ENCODE results near the gene PSKH1.

The PSKH1 gene

DNA sequence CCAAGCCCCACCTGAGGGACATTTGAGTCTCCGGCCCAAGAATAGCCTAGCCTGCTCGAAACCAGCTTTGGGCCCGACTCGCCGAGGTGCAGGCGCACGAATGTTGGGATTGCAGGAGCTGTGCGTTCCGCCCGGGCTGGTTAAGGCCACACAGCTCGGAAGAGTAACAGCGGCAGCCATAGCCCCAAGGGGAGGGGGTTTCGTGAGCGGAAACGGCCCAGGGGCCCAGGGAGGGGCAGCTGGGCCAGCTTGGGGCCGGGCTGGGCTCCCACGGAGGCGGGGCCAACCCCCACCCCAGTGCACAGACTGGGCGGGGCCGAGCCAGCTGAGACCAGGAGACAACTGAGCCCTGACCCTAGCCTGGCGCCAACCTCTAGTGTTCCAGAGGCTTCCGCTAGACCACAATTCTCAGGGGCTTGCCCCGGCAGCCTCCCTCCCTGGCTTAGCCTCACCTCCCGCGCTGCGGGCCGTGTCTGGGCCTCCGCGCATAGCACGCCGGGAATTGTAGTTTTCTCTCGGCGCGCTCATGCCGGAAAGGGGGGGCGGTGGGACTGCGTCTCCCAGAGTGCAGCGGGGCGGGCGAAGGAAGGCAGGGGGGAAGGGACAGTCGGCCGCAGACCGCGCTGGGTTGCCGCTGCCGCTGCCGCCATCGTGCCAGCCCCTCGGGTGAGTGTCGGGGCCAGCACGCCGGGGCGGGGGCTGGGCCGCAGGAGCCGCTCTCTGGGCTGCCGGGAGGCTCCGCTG is 46.6 kb upstream of the PSKH1 start, which contains the start of gene NUTF2 (continued):
- TF ChIP-seq ZNF350 (tag by site-specific recombination; IDR thresholded peaks at IDR 0.05) (no peak), ZNF600 (tag by site-specific recombination; IDR thresholded peaks at IDR 0.05) (no peak), ZNF404 (tag by site-specific recombination; IDR thresholded peaks at IDR 0.05) (no peak), ZNF174 (tag by site-specific recombination; IDR thresholded peaks at IDR 0.05) (no peak), ZNF521 (tag by site-specific recombination; IDR thresholded peaks at IDR 0.05) (no peak), ZNF768 (tag by site-specific recombination; IDR thresholded peaks at IDR 0.05) (peak; percentile 36; the same call in 1 of the 2 replicates), ZNF24 (tag by site-specific recombination; IDR thresholded peaks at IDR 0.05) (0 out of 2 replicates have a peak, but pooled peaks have one; percentile 47), SP2 (tag by site-specific recombination; IDR thresholded peaks at IDR 0.05) (peak; percentile 86), ZNF239 (tag by site-specific recombination; IDR thresholded peaks at IDR 0.05) (no peak), ZNF623 (tag by site-specific recombination; IDR thresholded peaks at IDR 0.05) (no peak), HOXC10 (CRISPR knock-in tag; IDR thresholded peaks at IDR 0.05) (no peak), GLIS2 (tag by site-specific recombination; IDR thresholded peaks at IDR 0.05) (peak; percentile 99), ZNF747 (tag by site-specific recombination; IDR thresholded peaks at IDR 0.05) (no peak), ZNF324 (tag by site-specific recombination; IDR thresholded peaks at IDR 0.05) (0 out of 2 replicates have a peak, but pooled peaks have one; percentile 26), ZNF266 (tag by site-specific recombination; IDR thresholded peaks at IDR 0.05; ENCODE audit: low read depth) (no peak), ZNF138 (tag by site-specific recombination; IDR thresholded peaks at IDR 0.05; ENCODE audit: borderline replicate concordance) (no peak), ZNF664 (tag by site-specific recombination; IDR thresholded peaks at IDR 0.05) (no peak), ZNF341 (tag by site-specific recombination; IDR thresholded peaks at IDR 0.05; ENCODE audit: low read depth) (peak; percentile 92), SETDB1 (IDR thresholded peaks at IDR 0.05; ENCODE audit: insufficient read length, low read length) (no peak), ZNF423 (tag by site-specific recombination; IDR thresholded peaks at IDR 0.05) (peak; percentile 53; the same call in 1 of the 2 replicates), YY2 (tag by site-specific recombination; IDR thresholded peaks at IDR 0.05) (peak; percentile 84), ZNF449 (tag by site-specific recombination; IDR thresholded peaks at IDR 0.05) (peak; percentile 85), ZNF140 (tag by site-specific recombination; IDR thresholded peaks at IDR 0.05) (no peak), ZIC2 (tag by site-specific recombination; IDR thresholded peaks at IDR 0.05) (peak; percentile 65; the same call in 1 of the 2 replicates), ZNF354C (tag by site-specific recombination; IDR thresholded peaks at IDR 0.05; ENCODE audit: borderline replicate concordance, low read depth) (no peak), ZNF626 (tag by site-specific recombination; IDR thresholded peaks at IDR 0.05) (no peak)
- TF ChIP-seq, protein P1, sequence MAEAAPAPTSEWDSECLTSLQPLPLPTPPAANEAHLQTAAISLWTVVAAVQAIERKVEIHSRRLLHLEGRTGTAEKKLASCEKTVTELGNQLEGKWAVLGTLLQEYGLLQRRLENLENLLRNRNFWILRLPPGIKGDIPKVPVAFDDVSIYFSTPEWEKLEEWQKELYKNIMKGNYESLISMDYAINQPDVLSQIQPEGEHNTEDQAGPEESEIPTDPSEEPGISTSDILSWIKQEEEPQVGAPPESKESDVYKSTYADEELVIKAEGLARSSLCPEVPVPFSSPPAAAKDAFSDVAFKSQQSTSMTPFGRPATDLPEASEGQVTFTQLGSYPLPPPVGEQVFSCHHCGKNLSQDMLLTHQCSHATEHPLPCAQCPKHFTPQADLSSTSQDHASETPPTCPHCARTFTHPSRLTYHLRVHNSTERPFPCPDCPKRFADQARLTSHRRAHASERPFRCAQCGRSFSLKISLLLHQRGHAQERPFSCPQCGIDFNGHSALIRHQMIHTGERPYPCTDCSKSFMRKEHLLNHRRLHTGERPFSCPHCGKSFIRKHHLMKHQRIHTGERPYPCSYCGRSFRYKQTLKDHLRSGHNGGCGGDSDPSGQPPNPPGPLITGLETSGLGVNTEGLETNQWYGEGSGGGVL (tag by site-specific recombination; IDR thresholded peaks at IDR 0.05) = no peak; the same call in none of the 2 replicates
- TF ChIP-seq, protein P2, sequence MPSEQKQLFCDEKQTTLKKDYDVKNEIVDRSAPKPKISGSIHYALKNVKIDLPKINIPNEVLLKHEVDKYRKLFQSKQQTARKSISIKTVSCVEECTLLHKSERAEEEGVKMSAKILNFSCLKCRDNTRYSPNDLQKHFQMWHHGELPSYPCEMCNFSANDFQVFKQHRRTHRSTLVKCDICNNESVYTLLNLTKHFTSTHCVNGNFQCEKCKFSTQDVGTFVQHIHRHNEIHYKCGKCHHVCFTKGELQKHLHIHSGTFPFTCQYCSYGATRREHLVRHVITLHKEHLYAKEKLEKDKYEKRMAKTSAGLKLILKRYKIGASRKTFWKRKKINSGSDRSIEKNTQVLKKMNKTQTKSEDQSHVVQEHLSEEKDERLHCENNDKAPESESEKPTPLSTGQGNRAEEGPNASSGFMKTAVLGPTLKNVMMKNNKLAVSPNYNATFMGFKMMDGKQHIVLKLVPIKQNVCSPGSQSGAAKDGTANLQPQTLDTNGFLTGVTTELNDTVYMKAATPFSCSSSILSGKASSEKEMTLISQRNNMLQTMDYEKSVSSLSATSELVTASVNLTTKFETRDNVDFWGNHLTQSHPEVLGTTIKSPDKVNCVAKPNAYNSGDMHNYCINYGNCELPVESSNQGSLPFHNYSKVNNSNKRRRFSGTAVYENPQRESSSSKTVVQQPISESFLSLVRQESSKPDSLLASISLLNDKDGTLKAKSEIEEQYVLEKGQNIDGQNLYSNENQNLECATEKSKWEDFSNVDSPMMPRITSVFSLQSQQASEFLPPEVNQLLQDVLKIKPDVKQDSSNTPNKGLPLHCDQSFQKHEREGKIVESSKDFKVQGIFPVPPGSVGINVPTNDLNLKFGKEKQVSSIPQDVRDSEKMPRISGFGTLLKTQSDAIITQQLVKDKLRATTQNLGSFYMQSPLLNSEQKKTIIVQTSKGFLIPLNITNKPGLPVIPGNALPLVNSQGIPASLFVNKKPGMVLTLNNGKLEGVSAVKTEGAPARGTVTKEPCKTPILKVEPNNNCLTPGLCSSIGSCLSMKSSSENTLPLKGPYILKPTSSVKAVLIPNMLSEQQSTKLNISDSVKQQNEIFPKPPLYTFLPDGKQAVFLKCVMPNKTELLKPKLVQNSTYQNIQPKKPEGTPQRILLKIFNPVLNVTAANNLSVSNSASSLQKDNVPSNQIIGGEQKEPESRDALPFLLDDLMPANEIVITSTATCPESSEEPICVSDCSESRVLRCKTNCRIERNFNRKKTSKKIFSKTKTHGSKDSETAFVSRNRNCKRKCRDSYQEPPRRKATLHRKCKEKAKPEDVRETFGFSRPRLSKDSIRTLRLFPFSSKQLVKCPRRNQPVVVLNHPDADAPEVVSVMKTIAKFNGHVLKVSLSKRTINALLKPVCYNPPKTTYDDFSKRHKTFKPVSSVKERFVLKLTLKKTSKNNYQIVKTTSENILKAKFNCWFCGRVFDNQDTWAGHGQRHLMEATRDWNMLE (tag by site-specific recombination; conservative IDR thresholded peaks at IDR 0.05; ENCODE audit: low read depth) = 0 out of 2 replicates have a peak, but pooled peaks have one; percentile 12
- TF ChIP-seq, protein P3, sequence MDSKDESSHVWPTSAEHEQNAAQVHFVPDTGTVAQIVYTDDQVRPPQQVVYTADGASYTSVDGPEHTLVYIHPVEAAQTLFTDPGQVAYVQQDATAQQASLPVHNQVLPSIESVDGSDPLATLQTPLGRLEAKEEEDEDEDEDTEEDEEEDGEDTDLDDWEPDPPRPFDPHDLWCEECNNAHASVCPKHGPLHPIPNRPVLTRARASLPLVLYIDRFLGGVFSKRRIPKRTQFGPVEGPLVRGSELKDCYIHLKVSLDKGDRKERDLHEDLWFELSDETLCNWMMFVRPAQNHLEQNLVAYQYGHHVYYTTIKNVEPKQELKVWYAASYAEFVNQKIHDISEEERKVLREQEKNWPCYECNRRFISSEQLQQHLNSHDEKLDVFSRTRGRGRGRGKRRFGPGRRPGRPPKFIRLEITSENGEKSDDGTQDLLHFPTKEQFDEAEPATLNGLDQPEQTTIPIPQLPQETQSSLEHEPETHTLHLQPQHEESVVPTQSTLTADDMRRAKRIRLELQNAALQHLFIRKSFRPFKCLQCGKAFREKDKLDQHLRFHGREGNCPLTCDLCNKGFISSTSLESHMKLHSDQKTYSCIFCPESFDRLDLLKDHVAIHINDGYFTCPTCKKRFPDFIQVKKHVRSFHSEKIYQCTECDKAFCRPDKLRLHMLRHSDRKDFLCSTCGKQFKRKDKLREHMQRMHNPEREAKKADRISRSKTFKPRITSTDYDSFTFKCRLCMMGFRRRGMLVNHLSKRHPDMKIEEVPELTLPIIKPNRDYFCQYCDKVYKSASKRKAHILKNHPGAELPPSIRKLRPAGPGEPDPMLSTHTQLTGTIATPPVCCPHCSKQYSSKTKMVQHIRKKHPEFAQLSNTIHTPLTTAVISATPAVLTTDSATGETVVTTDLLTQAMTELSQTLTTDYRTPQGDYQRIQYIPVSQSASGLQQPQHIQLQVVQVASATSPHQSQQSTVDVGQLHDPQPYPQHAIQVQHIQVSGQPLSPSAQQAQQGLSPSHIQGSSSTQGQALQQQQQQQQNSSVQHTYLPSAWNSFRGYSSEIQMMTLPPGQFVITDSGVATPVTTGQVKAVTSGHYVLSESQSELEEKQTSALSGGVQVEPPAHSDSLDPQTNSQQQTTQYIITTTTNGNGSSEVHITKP (tag by site-specific recombination; IDR thresholded peaks at IDR 0.05) = peak; percentile 96
